Esophagus squamous epithelium (tissue), 5 donors: ENCODE results near the gene CMBL. TPM values are rescaled to one million over a fixed set of nuclear protein-coding genes. Genes with fewer than 3 reads are reported as not detected.
A peak's percentile ranks its signal among the peaks of the same experiment; 100 is the strongest.

Experiments
- DNase-seq: peaks from one replicate; lab custom pipeline; 2025; lab: John Stamatoyannopoulos, UW
- H3K27ac ChIP-seq, 4 donors: fragments of 200-600 bp; sonication (generic); one replicate each; pipeline ENCODE4 v1.5.1; 2016 to 2019; ENCODE audit warnings: mild to moderate bottlenecking in 1 of 4
- H3K27me3 ChIP-seq, 4 donors: fragments of 200-600 bp; sonication (generic); 1 replicate in 3 of 4; 2 replicates in 1 of 4; pipeline versions ENCODE4 v1.5.1 to v1.6.0; 2017 to 2021; ENCODE audit warnings: antibody characterized with exemption in 1 of 4
- H3K36me3 ChIP-seq, 3 donors: fragments of 200-600 bp; sonication (generic); one replicate each; pipeline ENCODE4 v1.5.1; 2016 to 2019
- H3K4me1 ChIP-seq, 3 donors: fragments of 200-600 bp; sonication (generic); one replicate each; pipeline ENCODE4 v1.5.1; 2017 to 2019
- H3K4me3 ChIP-seq, 4 donors: fragments of 200-600 bp; sonication (generic); 1 replicate in 3 of 4; 2 replicates in 1 of 4; pipeline ENCODE4 v1.5.1; 2016 to 2019; ENCODE audit warnings: mild to moderate bottlenecking in 2 of 4, moderate library complexity in 1 of 4
- H3K9me3 ChIP-seq, 3 donors: fragments of 200-600 bp; sonication (generic); one replicate each; pipeline ENCODE4 v1.5.1; 2016 to 2019
- POLR2A ChIP-seq, 4 donors: fragments of 450-650 bp; IDR thresholded peaks; one replicate each; pipeline ENCODE4 v1.6.1; 2017; ENCODE audit warnings: antibody characterized with exemption in 4 of 4, mild to moderate bottlenecking in 4 of 4, moderate library complexity in 3 of 4
- WGBS, 2 donors: methylation state at CpG; one replicate each; pipeline ENCODE4 v1.1.5; 2018; 5-methylcytosine and 5-hydroxymethylcytosine counted together
- intact Hi-C: fragments of 100-400 bp; cut with DNase I; formaldehyde crosslinking; loops from one replicate; pipeline ENCODE4 v1.15.0; 2022
- total RNA-seq, 4 donors: library from RNA; depleted of rRNA; stranded (reverse); fragments of >200 nt; gene quantifications; one replicate each; pipeline ENCODE4 v1.1.0, GENCODE V29; 2016
- TF ChIP-seq, protein P1 (sequence below), 6 experiments: fragments of 450-650 bp in 4 of 6; fragments of 200-600 bp in 2 of 6; sonication (generic) in 2 of 6; IDR thresholded peaks; one replicate each; pipeline ENCODE4 v1.5.1; 2016 to 2019; ENCODE audit warnings: antibody characterized with exemption in 6 of 6, mild to moderate bottlenecking in 4 of 6, moderate library complexity in 4 of 6
- donor health status: DM: yes; HTN: yes; CAD: no.

The CMBL gene
- total RNA-seq, 4 donors from 2014 or later, result 1.1 to 2.1 (median 1.8) TPM

DNA sequence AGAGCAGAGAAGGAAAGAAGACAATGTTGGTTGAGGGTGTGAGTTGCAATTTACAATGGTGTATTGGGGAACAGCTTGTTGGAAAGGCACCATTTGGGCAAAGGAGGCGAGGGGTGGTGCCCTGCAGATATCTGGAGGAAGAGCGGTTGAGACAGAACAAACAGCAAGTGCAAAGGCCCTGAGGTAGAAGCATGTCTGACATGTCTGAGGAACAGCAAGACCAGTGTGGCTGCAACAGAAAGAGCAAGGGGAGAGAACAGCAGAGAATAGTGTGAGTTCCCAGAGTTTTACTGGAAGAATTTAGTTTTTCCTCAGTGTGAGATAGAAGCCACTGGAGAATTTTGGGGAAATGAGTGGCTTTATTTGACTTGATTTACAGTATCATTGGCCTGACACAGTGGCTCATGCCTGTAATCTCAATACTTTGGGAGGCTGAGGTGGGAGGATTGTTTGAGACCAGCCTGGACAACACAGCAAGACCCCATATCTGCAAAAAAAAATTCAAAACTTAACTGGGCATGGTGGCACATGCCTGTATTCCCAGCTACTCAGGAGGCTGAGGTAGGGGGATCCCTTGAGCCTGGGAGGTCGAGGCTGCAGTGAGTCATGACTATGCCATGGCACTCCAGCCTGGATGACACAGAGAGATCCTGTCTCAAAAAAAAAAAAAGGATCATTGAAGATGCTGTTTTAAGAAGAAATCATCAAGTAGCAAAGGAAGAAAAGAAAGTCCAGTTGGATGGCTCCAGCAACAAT, 13.6 kb downstream of the CMBL start:
- Histone ChIP-seq H3K36me3 (no peaks in the 10 kb centered on the region), H3K4me3 (no peak overlapping the region), H3K4me1 (peaks cover 2 to 6% (median 4%) of the 10 kb centered on the region in 3 donors), H3K9me3 (no peaks in the 10 kb centered on the region), H3K27ac (no peak overlapping the region), H3K27me3 (no peaks in the 10 kb centered on the region)
- intact Hi-C loops, result loop anchor here (10.0 kb wide), 1 partner anchor 131 kb away; no protein-coding TSS in a partner anchor
- WGBS, 2 donors, result 72 to 81% methylated on average over 3 of the region's 3 CpGs
- no peak for DNase-seq
- TF ChIP-seq, protein P1, sequence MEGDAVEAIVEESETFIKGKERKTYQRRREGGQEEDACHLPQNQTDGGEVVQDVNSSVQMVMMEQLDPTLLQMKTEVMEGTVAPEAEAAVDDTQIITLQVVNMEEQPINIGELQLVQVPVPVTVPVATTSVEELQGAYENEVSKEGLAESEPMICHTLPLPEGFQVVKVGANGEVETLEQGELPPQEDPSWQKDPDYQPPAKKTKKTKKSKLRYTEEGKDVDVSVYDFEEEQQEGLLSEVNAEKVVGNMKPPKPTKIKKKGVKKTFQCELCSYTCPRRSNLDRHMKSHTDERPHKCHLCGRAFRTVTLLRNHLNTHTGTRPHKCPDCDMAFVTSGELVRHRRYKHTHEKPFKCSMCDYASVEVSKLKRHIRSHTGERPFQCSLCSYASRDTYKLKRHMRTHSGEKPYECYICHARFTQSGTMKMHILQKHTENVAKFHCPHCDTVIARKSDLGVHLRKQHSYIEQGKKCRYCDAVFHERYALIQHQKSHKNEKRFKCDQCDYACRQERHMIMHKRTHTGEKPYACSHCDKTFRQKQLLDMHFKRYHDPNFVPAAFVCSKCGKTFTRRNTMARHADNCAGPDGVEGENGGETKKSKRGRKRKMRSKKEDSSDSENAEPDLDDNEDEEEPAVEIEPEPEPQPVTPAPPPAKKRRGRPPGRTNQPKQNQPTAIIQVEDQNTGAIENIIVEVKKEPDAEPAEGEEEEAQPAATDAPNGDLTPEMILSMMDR (IDR thresholded peaks at IDR 0.05), result no peak
- TF ChIP-seq POLR2A (IDR thresholded peaks at IDR 0.05), result no peak

DNA sequence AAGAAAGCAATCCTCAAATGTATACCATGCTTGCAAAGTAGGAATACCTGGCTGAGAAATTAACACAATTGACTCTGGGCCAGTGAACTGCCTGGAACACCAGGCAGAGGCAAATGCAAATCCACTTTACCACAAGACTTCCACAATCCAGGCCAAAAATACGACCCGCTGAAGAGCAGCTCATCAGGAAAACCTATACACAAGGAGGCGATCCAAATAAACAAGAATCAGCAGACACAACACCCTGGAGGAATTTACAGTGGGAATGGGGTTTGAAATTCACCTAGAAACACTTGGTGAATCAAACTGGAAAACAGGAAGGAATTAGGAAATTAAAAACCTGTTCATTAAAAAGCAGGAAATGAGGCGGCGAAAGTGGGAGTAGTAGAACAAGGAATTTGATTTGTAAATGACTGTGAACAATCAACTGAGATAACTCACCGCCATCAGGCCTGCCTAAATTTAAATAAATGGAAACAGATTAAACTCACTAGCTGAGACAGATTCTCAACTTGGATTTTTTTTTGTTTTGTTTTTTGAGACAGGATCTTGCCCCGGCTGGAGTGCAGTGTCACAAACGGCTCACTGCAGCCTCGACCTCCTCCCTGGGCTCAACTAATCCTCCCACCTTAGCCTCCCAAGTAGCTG, 15.9 kb downstream of the CMBL start:
- intact Hi-C loops, result loop anchor here (10.0 kb wide), 1 partner anchor 133 kb away; no protein-coding TSS in a partner anchor
- Histone ChIP-seq H3K27me3 (no peaks in the 10 kb centered on the region), H3K9me3 (no peaks in the 10 kb centered on the region), H3K36me3 (no peaks in the 10 kb centered on the region), H3K4me1 (peaks cover 11 to 17% (median 12%) of the 10 kb centered on the region in 3 donors), H3K27ac (no peak overlapping the region), H3K4me3 (no peak overlapping the region)
- TF ChIP-seq, protein P1 (IDR thresholded peaks at IDR 0.05), result no peak
- no peak for TF ChIP-seq POLR2A (IDR thresholded peaks at IDR 0.05)
- 71 to 84% methylated on average over 9 of the region's 9 CpGs for WGBS, 2 donors
- DNase-seq, result no peak

DNA sequence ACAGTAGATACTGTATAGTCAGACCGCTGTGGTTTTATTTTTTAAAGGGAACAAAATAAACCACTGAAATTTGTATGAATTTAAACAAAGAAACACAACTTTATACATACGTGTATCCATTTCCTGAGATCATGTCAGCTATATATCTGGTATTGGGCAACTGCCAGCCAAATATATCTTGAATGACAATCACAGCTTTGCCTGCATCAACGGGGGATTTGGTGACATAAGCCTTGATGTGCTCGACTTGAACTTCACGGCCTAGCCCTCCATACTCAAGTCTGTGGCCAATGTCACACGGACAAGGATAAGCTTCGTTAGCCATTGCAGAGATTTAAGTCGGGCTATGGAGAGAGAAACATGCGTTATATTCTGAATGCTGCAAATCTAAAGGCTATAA, 17.3 kb downstream of the CMBL start:
- no peaks in the 10 kb centered on the region for H3K9me3 ChIP-seq
- H3K36me3 ChIP-seq, result no peaks in the 10 kb centered on the region
- no peak for TF ChIP-seq POLR2A (IDR thresholded peaks at IDR 0.05)
- TF ChIP-seq, protein P1 (IDR thresholded peaks at IDR 0.05), result no peak
- H3K27me3 ChIP-seq, result no peaks in the 10 kb centered on the region
- intact Hi-C loops, result loop anchor here (10.0 kb wide), 1 partner anchor 134 kb away; no protein-coding TSS in a partner anchor
- peaks cover 11 to 21% (median 12%) of the 10 kb centered on the region in 3 donors for H3K4me1 ChIP-seq
- H3K4me3 ChIP-seq, result no peak overlapping the region
- no peak overlapping the region for H3K27ac ChIP-seq
- 90 to 92% methylated on average over 9 of the region's 9 CpGs for WGBS, 2 donors
- no peak for DNase-seq

DNA sequence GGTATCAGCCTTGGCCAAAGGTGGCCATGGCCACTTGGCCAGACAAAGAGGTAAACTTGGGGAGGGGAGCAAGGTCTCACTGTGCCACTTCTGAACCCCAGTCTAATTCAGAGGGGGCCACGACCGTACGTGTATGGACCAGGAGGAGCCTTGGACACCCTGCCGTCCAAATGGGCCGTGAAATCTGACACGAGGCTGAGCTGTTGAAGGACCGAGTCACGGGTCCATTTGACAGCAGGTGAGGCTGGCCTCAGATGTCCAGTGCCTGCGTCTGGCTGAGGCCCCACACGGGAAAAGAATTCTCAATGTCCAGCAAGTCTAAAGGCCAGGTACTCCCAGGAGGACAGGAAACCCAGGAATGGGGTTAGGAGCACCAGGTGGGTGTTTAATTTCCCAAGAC, 17.7 kb downstream of the CMBL start:
- WGBS, 2 donors, result 97 to 98% methylated on average over 6 to 8 of the region's 10 CpGs
- Histone ChIP-seq H3K36me3 (no peaks in the 10 kb centered on the region), H3K27ac (no peak overlapping the region), H3K9me3 (no peaks in the 10 kb centered on the region), H3K4me3 (no peak overlapping the region), H3K4me1 (peaks cover 11 to 21% (median 12%) of the 10 kb centered on the region in 3 donors), H3K27me3 (no peaks in the 10 kb centered on the region)
- intact Hi-C loops, result loop anchor here (10.0 kb wide), 4 partner anchors 65 to 335 kb away; partner anchors contain the start of gene MARCHF6
- DNase-seq, result no peak
- TF ChIP-seq, protein P1 (IDR thresholded peaks at IDR 0.05), result no peak
- TF ChIP-seq POLR2A (IDR thresholded peaks at IDR 0.05), result no peak

DNA sequence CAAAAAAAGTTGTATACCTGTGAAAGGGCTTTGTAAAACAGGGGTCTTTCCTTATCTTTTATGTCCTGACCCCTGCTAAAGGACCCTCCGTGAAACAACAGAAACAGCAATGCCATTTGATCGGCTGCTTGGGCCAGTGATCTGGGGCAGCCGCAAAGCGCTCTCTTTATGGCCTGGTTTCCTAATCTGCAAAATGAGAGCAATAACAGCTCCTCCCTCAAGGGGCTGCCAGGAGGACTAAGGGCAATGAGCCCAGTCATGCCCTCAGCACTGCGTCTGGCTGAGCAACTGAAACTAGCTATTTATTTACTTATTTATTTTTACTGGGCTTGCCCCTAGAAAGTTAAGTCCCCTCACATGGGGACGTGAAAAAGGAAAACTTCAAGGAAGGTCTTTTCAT, 18.3 kb downstream of the CMBL start:
- 60 to 79% methylated on average over 5 to 6 of the region's 6 CpGs for WGBS, 2 donors
- intact Hi-C loops, result loop anchor here (10.0 kb wide), 3 partner anchors 65 to 335 kb away; partner anchors contain the start of gene MARCHF6
- no peaks in the 10 kb centered on the region for H3K36me3 ChIP-seq
- DNase-seq, result no peak
- H3K9me3 ChIP-seq, result no peaks in the 10 kb centered on the region
- H3K27ac ChIP-seq, result peak overlapping the region in 3 of 4 donors; percentile 27 to 78 (median 63)
- H3K27me3 ChIP-seq, result no peaks in the 10 kb centered on the region
- H3K4me3 ChIP-seq, result no peak overlapping the region
- no peak for TF ChIP-seq POLR2A (IDR thresholded peaks at IDR 0.05)
- TF ChIP-seq, protein P1 (IDR thresholded peaks at IDR 0.05), result no peak
- peaks cover 11 to 21% (median 12%) of the 10 kb centered on the region in 3 donors for H3K4me1 ChIP-seq
